Breast epithelium (tissue), 3 donors: ENCODE data around the gene GPBP1L1.

ENCODE experiments used
- POLR2AphosphoS5 ChIP-seq, 3 donors: sonication (generic); formaldehyde crosslinking; IDR thresholded peaks; one replicate each; pipeline ENCODE4 v1.6.1; 2017; ENCODE audit warnings: antibody characterized with exemption in 3 of 3
- TF ChIP-seq, protein P1 (sequence below), 3 donors: fragments of 450-650 bp; IDR thresholded peaks; one replicate each; pipeline ENCODE4 v1.5.1; 2016 to 2017; ENCODE audit warnings: antibody characterized with exemption in 3 of 3, mild to moderate bottlenecking in 3 of 3, moderate library complexity in 3 of 3

DNA sequence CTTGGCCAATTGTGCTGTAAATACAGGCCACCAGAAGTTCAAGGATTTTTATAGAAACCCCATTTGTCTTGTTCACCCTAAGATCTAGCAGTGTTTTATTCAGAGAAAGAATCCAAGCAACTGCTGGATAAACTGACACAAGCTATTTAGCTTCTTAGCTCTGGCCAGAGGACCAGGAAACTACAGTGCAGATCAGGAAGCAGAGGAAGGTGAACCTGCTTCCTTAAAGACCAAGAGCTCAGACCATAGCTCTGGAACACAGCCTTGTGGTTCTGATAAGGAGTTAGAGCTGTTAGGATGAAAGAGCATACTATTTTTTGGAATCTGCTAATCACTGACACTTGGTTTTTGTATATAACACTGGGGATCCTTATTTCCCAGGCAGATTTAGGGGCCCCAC, 57.3 kb downstream of the GPBP1L1 start:
- TF ChIP-seq, protein P1, sequence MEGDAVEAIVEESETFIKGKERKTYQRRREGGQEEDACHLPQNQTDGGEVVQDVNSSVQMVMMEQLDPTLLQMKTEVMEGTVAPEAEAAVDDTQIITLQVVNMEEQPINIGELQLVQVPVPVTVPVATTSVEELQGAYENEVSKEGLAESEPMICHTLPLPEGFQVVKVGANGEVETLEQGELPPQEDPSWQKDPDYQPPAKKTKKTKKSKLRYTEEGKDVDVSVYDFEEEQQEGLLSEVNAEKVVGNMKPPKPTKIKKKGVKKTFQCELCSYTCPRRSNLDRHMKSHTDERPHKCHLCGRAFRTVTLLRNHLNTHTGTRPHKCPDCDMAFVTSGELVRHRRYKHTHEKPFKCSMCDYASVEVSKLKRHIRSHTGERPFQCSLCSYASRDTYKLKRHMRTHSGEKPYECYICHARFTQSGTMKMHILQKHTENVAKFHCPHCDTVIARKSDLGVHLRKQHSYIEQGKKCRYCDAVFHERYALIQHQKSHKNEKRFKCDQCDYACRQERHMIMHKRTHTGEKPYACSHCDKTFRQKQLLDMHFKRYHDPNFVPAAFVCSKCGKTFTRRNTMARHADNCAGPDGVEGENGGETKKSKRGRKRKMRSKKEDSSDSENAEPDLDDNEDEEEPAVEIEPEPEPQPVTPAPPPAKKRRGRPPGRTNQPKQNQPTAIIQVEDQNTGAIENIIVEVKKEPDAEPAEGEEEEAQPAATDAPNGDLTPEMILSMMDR (IDR thresholded peaks at IDR 0.05): no peak
- no peak for TF ChIP-seq POLR2AphosphoS5 (IDR thresholded peaks at IDR 0.05)
